Endodermal cell (in vitro differentiated cells): ENCODE data around the gene LBX2. TPM values are rescaled to one million over a fixed set of nuclear protein-coding genes. Genes with fewer than 3 reads are reported as not detected.

Source experiments
- DNase-seq: peaks from one replicate; pipeline ENCODE4 v3.0.0-alpha.2; 2017
- H3K27ac ChIP-seq: 2 replicates; pipeline ENCODE4 v1.5.1; 2013; ENCODE audit warnings: mild to moderate bottlenecking, low read depth, low read length, moderate library complexity
- H3K27me3 ChIP-seq: 2 replicates; pipeline ENCODE4 v1.6.1; 2013; ENCODE audit warnings: mild to moderate bottlenecking, low read length, moderate library complexity; ENCODE audit not compliant: insufficient read depth, control insufficient read depth, poor library complexity, severe bottlenecking
- H3K36me3 ChIP-seq: 2 replicates; pipeline ENCODE4 v1.7.0; 2013; ENCODE audit warnings: mild to moderate bottlenecking, low read length, moderate library complexity; ENCODE audit not compliant: control insufficient read depth, insufficient read depth
- H3K4me1 ChIP-seq: one replicate; pipeline ENCODE4 v1.7.0; 2013; ENCODE audit warnings: low read length; ENCODE audit not compliant: control insufficient read depth, insufficient read depth
- H3K4me3 ChIP-seq: 2 replicates; pipeline ENCODE4 v1.5.1; 2013; ENCODE audit warnings: mild to moderate bottlenecking, low read length, moderate library complexity
- H3K9ac ChIP-seq: 2 replicates; pipeline ENCODE4 v1.6.1; 2013; ENCODE audit warnings: mild to moderate bottlenecking, low read length, moderate library complexity; ENCODE audit not compliant: poor library complexity, severe bottlenecking; ENCODE audit errors: extremely low read depth
- H3K9me3 ChIP-seq: 2 replicates; pipeline ENCODE4 v1.6.1; 2013; ENCODE audit warnings: mild to moderate bottlenecking, low read length, moderate library complexity; ENCODE audit not compliant: control insufficient read depth
- H3K27ac Mint-ChIP-seq: 2 replicates; pipeline ENCODE4 v1.8.0; 2020; ENCODE audit warnings: mixed read lengths
- H3K27me3 Mint-ChIP-seq: 2 replicates; pipeline ENCODE4 v1.8.0; 2021; ENCODE audit warnings: mild to moderate bottlenecking, mixed read lengths; ENCODE audit not compliant: insufficient read depth
- H3K36me3 Mint-ChIP-seq: 2 replicates; pipeline ENCODE4 v1.8.0; 2020; ENCODE audit warnings: low read depth, mixed read lengths
- H3K4me1 Mint-ChIP-seq: 2 replicates; pipeline ENCODE4 v1.8.0; 2020; ENCODE audit warnings: mixed read lengths
- H3K4me3 Mint-ChIP-seq: 2 replicates; pipeline ENCODE4 v1.8.0; 2020; ENCODE audit warnings: mild to moderate bottlenecking, moderate library complexity, mixed read lengths
- H3K9me3 Mint-ChIP-seq: 2 replicates; pipeline ENCODE4 v1.8.0; 2020; ENCODE audit warnings: mild to moderate bottlenecking, mixed read lengths
- WGBS, 2 experiments: methylation state at CpG; one replicate each; pipeline versions ENCODE4 v1.1.5 to v1.1.7; 2013; ENCODE audit warnings: missing lambda C conversion rate in 2 of 2, mixed read lengths in 1 of 2; ENCODE audit not compliant: insufficient coverage in 1 of 2, insufficient read length in 1 of 2; 5-methylcytosine and 5-hydroxymethylcytosine counted together
- long read RNA-seq, 4 experiments: library from polyadenylated mRNA in 2 of 4; library from RNA in 1 of 4; library from capped mRNA in 1 of 4; stranded (forward) in 3 of 4; unstranded in 1 of 4; transcript quantifications; one replicate each; pipeline ENCODE4 v2.0.0, GENCODE V29; 2020 to 2021; ENCODE audit warnings: inconsistent platforms in 1 of 4
- polyA plus RNA-seq, 2 experiments: library from polyadenylated mRNA; stranded (reverse); fragments of 50-300 nt; gene quantifications; one replicate each; pipeline ENCODE4 v1.2.3, GENCODE V29; 2013
- total RNA-seq, 2 donors: library from RNA; stranded (reverse); fragmentation: NEBNext Ultra II Directional in 1 of 2; extraction: Animal tissue kit (Norgen Biotek cat#: 25700) in 1 of 2; gene quantifications; 2 replicates in 1 of 2; 3 replicates in 1 of 2; pipeline ENCODE4 v1.2.1, GENCODE V29; 2021
- TF ChIP-seq, protein P1 (sequence below): fragments of 200-600 bp; sonication (generic); conservative IDR thresholded peaks from 2 replicates; pipeline ENCODE4 v1.5.0; 2021; ENCODE audit warnings: antibody characterized with exemption, mild to moderate bottlenecking

The LBX2 gene, protein sequence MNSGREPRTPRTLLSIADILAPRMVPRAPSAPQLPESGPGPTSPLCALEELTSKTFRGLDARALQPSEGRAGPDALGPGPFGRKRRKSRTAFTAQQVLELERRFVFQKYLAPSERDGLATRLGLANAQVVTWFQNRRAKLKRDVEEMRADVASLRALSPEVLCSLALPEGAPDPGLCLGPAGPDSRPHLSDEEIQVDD
- total RNA-seq: 1 to 10 TPM; 1.3 to 1.6 TPM
- 0.50 TPM for polyA plus RNA-seq (2013, experiment 1 of 2)
- polyA plus RNA-seq (2013, experiment 2 of 2): 0.41 TPM
- long read RNA-seq, experiment 1, partial matches to known transcripts: 0 of 1 reads
- long read RNA-seq, experiment 1, other reads (novel, unspliced or antisense): 0 of 1 reads
- long read RNA-seq, experiment 2, partial matches to known transcripts: 0 of 2 reads
- long read RNA-seq, experiment 2, other reads (novel, unspliced or antisense): 1 of 2 reads
- long read RNA-seq, experiment 3, partial matches to known transcripts: 0 of 1 reads
- long read RNA-seq, experiment 3, other reads (novel, unspliced or antisense): 0 of 1 reads
- long read RNA-seq, experiment 4, partial matches to known transcripts: 0 of 1 reads
- long read RNA-seq, experiment 4, other reads (novel, unspliced or antisense): 1 of 1 reads

DNA sequence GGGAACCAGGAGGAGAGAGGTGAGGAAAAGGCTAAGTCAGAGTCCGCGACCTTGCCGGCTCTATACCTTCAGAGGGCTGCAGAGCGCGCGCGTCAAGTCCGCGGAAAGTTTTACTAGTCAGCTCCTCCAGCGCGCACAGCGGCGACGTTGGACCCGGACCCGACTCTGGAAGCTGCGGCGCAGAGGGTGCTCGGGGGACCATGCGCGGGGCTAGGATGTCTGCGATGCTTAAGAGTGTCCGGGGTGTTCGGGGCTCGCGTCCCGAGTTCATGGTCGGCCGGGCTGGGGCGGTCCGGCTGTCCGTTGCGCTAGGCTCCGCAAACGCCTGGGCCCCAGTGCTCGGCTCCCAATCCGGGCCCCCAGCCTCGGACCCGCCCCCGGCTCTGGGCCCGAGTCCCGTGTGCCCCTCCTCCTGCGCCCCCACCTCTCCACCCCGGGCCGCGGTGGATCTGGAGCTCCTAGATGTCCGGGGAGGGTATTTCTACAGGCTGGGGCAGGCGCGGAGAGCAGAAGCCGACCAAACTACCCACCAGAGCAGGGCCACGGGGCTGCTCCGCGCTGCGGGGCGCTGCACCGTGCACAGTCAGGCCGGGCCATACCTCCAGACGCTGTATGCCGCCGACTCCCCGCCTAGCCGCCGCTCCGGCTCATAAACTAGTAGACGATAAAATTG is at the start of gene LBX2:
Gene LBX2, minus strand, starts transcription at position 337 of the 673 bp plus-strand sequence. Its CDS starts 66 bp downstream, at position 271.
- Mint-ChIP-seq H3K4me3 (peak within 1 kb of the TSS; percentile 51), H3K27ac (no peak within 1 kb of the TSS), H3K36me3 (peaks cover 3% of the 10 kb centered on the region), H3K9me3 (no peaks in the 10 kb centered on the region), H3K4me1 (peaks cover 32% of the 10 kb centered on the region), H3K27me3 (peaks cover 95% of the 10 kb centered on the region)
- 0 to 3% methylated on average over 24 to 65 of the region's 65 CpGs for WGBS, 2 experiments
- Histone ChIP-seq H3K9me3 (no peaks in the 10 kb centered on the region), H3K4me3 (peak within 1 kb of the TSS; percentile 75), H3K4me1 (no peaks in the 10 kb centered on the region), H3K27ac (no peak within 1 kb of the TSS), H3K9ac (peak within 1 kb of the TSS; percentile 12), H3K27me3 (peaks cover 89% of the 10 kb centered on the region), H3K36me3 (peaks cover under 1% of the 10 kb centered on the region)
- DNase-seq: peak; percentile 84
- TF ChIP-seq, protein P1, sequence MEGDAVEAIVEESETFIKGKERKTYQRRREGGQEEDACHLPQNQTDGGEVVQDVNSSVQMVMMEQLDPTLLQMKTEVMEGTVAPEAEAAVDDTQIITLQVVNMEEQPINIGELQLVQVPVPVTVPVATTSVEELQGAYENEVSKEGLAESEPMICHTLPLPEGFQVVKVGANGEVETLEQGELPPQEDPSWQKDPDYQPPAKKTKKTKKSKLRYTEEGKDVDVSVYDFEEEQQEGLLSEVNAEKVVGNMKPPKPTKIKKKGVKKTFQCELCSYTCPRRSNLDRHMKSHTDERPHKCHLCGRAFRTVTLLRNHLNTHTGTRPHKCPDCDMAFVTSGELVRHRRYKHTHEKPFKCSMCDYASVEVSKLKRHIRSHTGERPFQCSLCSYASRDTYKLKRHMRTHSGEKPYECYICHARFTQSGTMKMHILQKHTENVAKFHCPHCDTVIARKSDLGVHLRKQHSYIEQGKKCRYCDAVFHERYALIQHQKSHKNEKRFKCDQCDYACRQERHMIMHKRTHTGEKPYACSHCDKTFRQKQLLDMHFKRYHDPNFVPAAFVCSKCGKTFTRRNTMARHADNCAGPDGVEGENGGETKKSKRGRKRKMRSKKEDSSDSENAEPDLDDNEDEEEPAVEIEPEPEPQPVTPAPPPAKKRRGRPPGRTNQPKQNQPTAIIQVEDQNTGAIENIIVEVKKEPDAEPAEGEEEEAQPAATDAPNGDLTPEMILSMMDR: no peak

DNA sequence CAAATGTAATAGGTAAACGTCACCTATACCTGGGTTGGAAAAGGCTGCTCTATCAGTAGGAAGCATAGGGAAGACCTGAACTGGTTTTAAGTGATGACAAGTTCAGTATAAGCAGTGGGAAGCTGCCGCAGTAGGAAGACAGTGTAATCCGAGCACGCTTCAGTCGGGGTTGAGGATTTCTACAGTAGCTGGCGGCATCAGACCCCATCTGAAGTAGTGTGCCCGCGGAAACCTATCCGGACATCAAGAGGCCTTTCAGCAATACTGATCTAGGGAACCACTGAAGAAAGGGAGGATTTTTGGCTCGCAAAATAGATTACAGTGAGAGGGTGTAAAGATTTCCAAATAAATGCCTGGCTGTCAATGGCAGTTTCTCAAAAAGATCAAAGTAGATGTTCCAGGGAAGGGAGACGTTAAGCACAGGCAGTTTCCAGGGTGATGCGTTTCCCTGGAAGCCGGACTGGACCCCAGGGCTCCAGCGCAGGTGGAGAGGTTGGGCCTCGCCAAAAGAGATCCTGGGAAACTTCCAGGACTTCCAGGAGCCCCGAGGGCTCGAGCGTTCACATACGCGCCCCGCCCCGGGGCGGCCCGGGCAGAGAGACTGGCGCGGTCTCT is 49.0 kb upstream of the LBX2 start:
- H3K27ac Mint-ChIP-seq: no peak overlapping the region
- Histone ChIP-seq H3K9ac (no peak overlapping the region), H3K4me1 (no peaks in the 10 kb centered on the region), H3K9me3 (no peaks in the 10 kb centered on the region), H3K27ac (no peak overlapping the region), H3K27me3 (peaks cover 62% of the 10 kb centered on the region), H3K36me3 (no peaks in the 10 kb centered on the region), H3K4me3 (peak overlapping the region; percentile 73)
- no peaks in the 10 kb centered on the region for H3K36me3 Mint-ChIP-seq
- no peaks in the 10 kb centered on the region for H3K9me3 Mint-ChIP-seq
- H3K4me1 Mint-ChIP-seq: peaks cover 17% of the 10 kb centered on the region
- TF ChIP-seq, protein P1: no peak
- H3K4me3 Mint-ChIP-seq: peak overlapping the region; percentile 52
- H3K27me3 Mint-ChIP-seq: peaks cover 64% of the 10 kb centered on the region
- 13 to 21% methylated on average over 14 to 26 of the region's 26 CpGs for WGBS, 2 experiments
- no peak for DNase-seq

DNA sequence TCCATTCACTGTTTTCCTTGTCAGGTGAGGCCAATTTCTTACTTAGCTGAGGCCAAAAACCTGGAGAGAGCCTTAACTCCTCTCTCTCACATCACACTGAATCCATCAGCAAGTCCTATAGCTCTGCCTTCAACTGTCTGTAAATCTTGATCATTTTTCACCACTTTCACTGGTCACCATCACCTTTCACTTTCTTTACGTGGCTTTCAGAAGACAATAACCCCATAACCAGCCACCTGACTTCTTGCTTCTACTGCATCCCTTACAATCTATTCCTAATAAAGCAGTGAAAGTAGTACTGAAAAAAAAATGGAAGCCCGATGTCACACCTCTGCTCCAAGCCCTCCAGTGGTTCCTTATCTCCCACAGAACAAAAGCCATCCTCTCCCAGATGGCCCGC is 46.6 kb upstream of the LBX2 start:
- Histone ChIP-seq H3K4me1 (no peaks in the 10 kb centered on the region), H3K27ac (no peak overlapping the region), H3K4me3 (no peak overlapping the region), H3K9me3 (no peaks in the 10 kb centered on the region), H3K9ac (no peak overlapping the region), H3K36me3 (no peaks in the 10 kb centered on the region), H3K27me3 (peaks cover 39% of the 10 kb centered on the region)
- H3K4me1 Mint-ChIP-seq: peaks cover 13% of the 10 kb centered on the region
- H3K9me3 Mint-ChIP-seq: no peaks in the 10 kb centered on the region
- no peaks in the 10 kb centered on the region for H3K36me3 Mint-ChIP-seq
- WGBS, 2 experiments: 84 to 93% methylated on average over 2 to 3 of the region's 3 CpGs
- DNase-seq: no peak
- no peak overlapping the region for H3K4me3 Mint-ChIP-seq
- no peak overlapping the region for H3K27ac Mint-ChIP-seq
- TF ChIP-seq, protein P1: no peak
- H3K27me3 Mint-ChIP-seq: peaks cover 40% of the 10 kb centered on the region
